GM12801 (cell line): ENCODE measurements around the gene GLI3.

Experiments used
- CTCF ChIP-seq: IDR thresholded peaks from one replicate; pipeline ENCODE4 v1.5.1; 2011; ENCODE audit warnings: control low read depth; ENCODE audit not compliant: insufficient read length; ENCODE audit errors: extremely low read depth

The GLI3 gene

GRCh38 chr7:42210779-42211178 is 26.2 kb downstream of the GLI3 start:
- TF ChIP-seq CTCF, result no peak

GRCh38 chr7:42210333-42210732 is 26.7 kb downstream of the GLI3 start:
- no peak for TF ChIP-seq CTCF

- TF ChIP-seq CTCF, result no peak
Measured at GRCh38 chr7:42208572-42208971, 28.4 kb downstream of the GLI3 start.

GRCh38 chr7:42207420-42207819 is 29.6 kb downstream of the GLI3 start:
- no peak for TF ChIP-seq CTCF

- no peak for TF ChIP-seq CTCF
Measured at GRCh38 chr7:42203336-42203735, 33.7 kb downstream of the GLI3 start.

- TF ChIP-seq CTCF, result no peak
Measured at GRCh38 chr7:42202601-42203000, 34.4 kb downstream of the GLI3 start.

GRCh38 chr7:42198974-42199668 is 37.9 kb downstream of the GLI3 start:
- no peak for TF ChIP-seq CTCF
